ENCODE data around the gene ADAMTS12. TPM values are rescaled to one million over a fixed set of nuclear protein-coding genes. Genes with fewer than 3 reads are reported as not detected.

ADAMTS12 gene
- total and polyA plus RNA-seq, 10 of the 15 experiments (the other 5 are each of a cell fraction or from before 2014, with no cell fraction given) = 0.11 to 35.8 (median 20.7) TPM

GRCh38 chr5:33877449-33877848 lies 14.3 kb downstream of the ADAMTS12 start:
- CTCF ChIA-PET = interaction anchor here (2.6 kb wide), 1 partner anchor 9 kb away, joined by 10 read pairs; no protein-coding TSS in a partner anchor
- FAIRE-seq = no peak
- WGBS (ENCODE audit: insufficient coverage, insufficient replicate concordance, low lambda C conversion rate, missing lambda C conversion rate) = 78% methylated on average over 4 of the region's 4 CpGs

More at GRCh38 chr5:33877449-33877848, 14.3 kb downstream of the ADAMTS12 start:
- in situ Hi-C loops (cut with MboI) (no loop called here), intact Hi-C loops (cut with micrococcal nuclease; ENCODE audit: unreplicated experiment) (no loop called here)
- Histone ChIP-seq H3K79me2 (ENCODE audit: control insufficient read depth, insufficient read depth, low read length) (no peaks in the 10 kb centered on the region), H3K4me2 (ENCODE audit: control insufficient read depth, insufficient read depth) (no peak overlapping the region), H3K27me3 (replicated peaks in 1 of 2; ENCODE audit: control insufficient read depth in 2 of 2, insufficient read depth in 2 of 2, low read length in 1 of 2) (no peaks in the 10 kb centered on the region), H3K9me3 (replicated peaks; ENCODE audit: control insufficient read depth, insufficient read depth, low read length) (no peaks in the 10 kb centered on the region; the same call in none of the 3 replicates), H3K36me3 (ENCODE audit: control insufficient read depth in 2 of 2, insufficient read depth in 2 of 2, low read length in 1 of 2) (no peaks in the 10 kb centered on the region), H3K27ac (ENCODE audit: control insufficient read depth, insufficient read depth) (no peak overlapping the region), H2AFZ (ENCODE audit: control insufficient read depth, low read depth, low read length) (no peak overlapping the region), H3K9ac (ENCODE audit: control insufficient read depth, insufficient read depth, low read length) (no peak overlapping the region), H3K4me1 (ENCODE audit: control insufficient read depth, insufficient read depth, low read length) (no peaks in the 10 kb centered on the region), H3K4me3 (no peak overlapping the region), H4K20me1 (ENCODE audit: control insufficient read depth, insufficient read depth) (no peaks in the 10 kb centered on the region)
- ChIA-PET RAD21 (ENCODE audit: unreplicated experiment) (no interaction called here), SMC1A (ENCODE audit: uncharacterized antibody, unreplicated experiment) (no interaction called here), POLR2A (interaction anchor here (0.5 kb wide), 1 partner anchor 312 kb away, joined by 7 read pairs; no protein-coding TSS in a partner anchor)
- TF ChIP-seq TARDBP (IDR thresholded peaks at IDR 0.05; ENCODE audit: borderline replicate concordance) = no peak
- TF ChIP-seq IRF3 (IDR thresholded peaks at IDR 0.05) = no peak
- TF ChIP-seq SPI1 (IDR thresholded peaks at IDR 0.05; ENCODE audit: borderline replicate concordance, insufficient read depth, low read depth, low read length) = no peak
- no peak for TF ChIP-seq MLLT1 (IDR thresholded peaks at IDR 0.05)
- ATAC-seq = no peak
- DNase-seq (ENCODE audit: low read depth, low spot score) = no peak
- BruUV-seq (replicated peaks) = no TSS peak
